SK-N-SH (cell line): ENCODE data around the gene ENOX1. TPM values are rescaled to one million over a fixed set of nuclear protein-coding genes. Genes with fewer than 3 reads are reported as not detected.

ENCODE experiments used
- CTCF ChIA-PET: fragments of 300-600, 350-600 bp; formaldehyde crosslinking; extraction: SDS; loops from one replicate; lab custom pipeline; 2021; lab: Yijun Ruan, JAX
- POLR2A ChIA-PET: fragments of 350-600 bp; sonication (Branson Sonifier 250); formaldehyde crosslinking; extraction: SDS; loops from one replicate; lab custom pipeline; 2020; ENCODE audit warnings: antibody characterized with exemption, inconsistent platforms; lab: Yijun Ruan, JAX
- DNase-seq: peaks from one replicate; pipeline ENCODE4 v3.0.0; 2012
- H2AFZ ChIP-seq: fragments of 200-600 bp; sonication (generic); 2 replicates; pipeline ENCODE4 v1.8.1; 2016; ENCODE audit warnings: antibody characterized with exemption, mild to moderate bottlenecking, low read depth
- H3F3A ChIP-seq: fragments of 200-600 bp; sonication (generic); replicated peaks from 2 replicates; pipeline ENCODE3; 2016; ENCODE audit warnings: antibody characterized with exemption, mild to moderate bottlenecking; ENCODE audit not compliant: insufficient read depth
- H3K27ac ChIP-seq, 2 experiments: fragments of 200-500 bp in 1 of 2; fragments of 200-600 bp in 1 of 2; sonication (Bioruptor generic) in 1 of 2; sonication (generic), shearing (Covaris generic) in 1 of 2; 2 replicates each; pipeline versions ENCODE4 v1.5.1 to v1.6.1; 2014 to 2016; ENCODE audit warnings: low read depth in 2 of 2, inconsistent platforms in 1 of 2, low read length in 1 of 2, mild to moderate bottlenecking in 1 of 2, mixed read lengths in 1 of 2
- H3K27me3 ChIP-seq: fragments of 200-600 bp; sonication (generic), shearing (Covaris generic); 2 replicates; pipeline ENCODE4 v1.6.1; 2016; ENCODE audit warnings: mixed run types; ENCODE audit not compliant: insufficient read depth
- H3K36me3 ChIP-seq, 2 experiments: fragments of 200-500 bp in 1 of 2; fragments of 200-600 bp in 1 of 2; sonication (Bioruptor generic) in 1 of 2; sonication (generic) in 1 of 2; replicated peaks in 1 of 2; 2 replicates each; pipeline versions ENCODE3 to v1.5.1; 2014 to 2016; ENCODE audit warnings: low read length in 1 of 2, mild to moderate bottlenecking in 1 of 2; ENCODE audit not compliant: insufficient read depth in 2 of 2, control insufficient read depth in 1 of 2
- H3K4me1 ChIP-seq, 2 experiments: fragments of 200-500 bp in 1 of 2; fragments of 200-600 bp in 1 of 2; sonication (Bioruptor generic) in 1 of 2; sonication (generic), shearing (Covaris generic) in 1 of 2; 2 replicates each; pipeline versions ENCODE4 v1.5.1 to v1.6.1; 2014 to 2016; ENCODE audit warnings: low read depth in 1 of 2, low read length in 1 of 2, mixed run types in 1 of 2; ENCODE audit not compliant: insufficient read depth in 2 of 2, control insufficient read depth in 1 of 2
- H3K4me2 ChIP-seq: fragments of 200-600 bp; sonication (generic), shearing (Covaris generic); 2 replicates; pipeline ENCODE4 v1.6.1; 2017; ENCODE audit warnings: mixed run types
- H3K4me3 ChIP-seq, 2 experiments: fragments of 200-500 bp in 1 of 2; fragments of 200-600 bp in 1 of 2; sonication (Bioruptor generic) in 1 of 2; sonication (generic), shearing (Covaris generic) in 1 of 2; 2 replicates each; pipeline versions ENCODE4 v1.5.1 to v1.8.1; 2014 to 2016; ENCODE audit warnings: low read depth in 2 of 2, inconsistent platforms in 1 of 2, low read length in 1 of 2, mild to moderate bottlenecking in 1 of 2, mixed read lengths in 1 of 2, moderate library complexity in 1 of 2
- H3K79me2 ChIP-seq: fragments of 200-600 bp; sonication (generic); 2 replicates; pipeline ENCODE4 v1.8.1; 2017; ENCODE audit warnings: mild to moderate bottlenecking; ENCODE audit not compliant: insufficient read depth
- H3K9ac ChIP-seq: fragments of 200-600 bp; sonication (generic); 2 replicates; pipeline ENCODE4 v1.6.1; 2017; ENCODE audit warnings: mixed run types
- H3K9me2 ChIP-seq: fragments of 200-600 bp; sonication (generic); 2 replicates; pipeline ENCODE4 v1.6.1; 2017; ENCODE audit warnings: mixed run types
- H3K9me3 ChIP-seq: fragments of 200-600 bp; sonication (generic); 2 replicates; pipeline ENCODE4 v1.6.1; 2017; ENCODE audit warnings: mixed run types, mild to moderate bottlenecking, moderate library complexity
- H4K20me1 ChIP-seq: fragments of 200-600 bp; sonication (generic); 2 replicates; pipeline ENCODE4 v1.6.1; 2017; ENCODE audit warnings: mild to moderate bottlenecking, mixed run types; ENCODE audit not compliant: insufficient read depth
- CTCF ChIP-seq: fragments of 200-600 bp; sonication (generic); IDR thresholded peaks from 2 replicates; pipeline ENCODE4 v1.6.1; 2017; ENCODE audit warnings: antibody characterized with exemption, mild to moderate bottlenecking, moderate library complexity
- ELF1 ChIP-seq: IDR thresholded peaks from 2 replicates; pipeline ENCODE4 v1.4.0; 2012
- EP300 ChIP-seq, 2 experiments: IDR thresholded peaks; 2 replicates each; pipeline versions ENCODE4 v1.4.0 to v1.6.1; 2012; ENCODE audit warnings: borderline replicate concordance in 1 of 2, low read depth in 1 of 2, low read length in 1 of 2
- EZH2phosphoT487 ChIP-seq: fragments of 200-600 bp; sonication (generic); IDR thresholded peaks from 2 replicates; pipeline ENCODE4 v1.6.1; 2017; ENCODE audit warnings: low read depth, mixed run types, mild to moderate bottlenecking, antibody characterized with exemption, moderate library complexity, borderline replicate concordance
- FOSL2 ChIP-seq: IDR thresholded peaks from 2 replicates; pipeline ENCODE4 v1.4.0; 2012; ENCODE audit warnings: low read depth, mild to moderate bottlenecking, moderate library complexity, borderline replicate concordance
- FOXJ3 ChIP-seq: sonication (generic); formaldehyde crosslinking; IDR thresholded peaks from 2 replicates; pipeline ENCODE4 v1.5.1; 2020; ENCODE audit warnings: mild to moderate bottlenecking, missing genetic modification reagents
- GABPA ChIP-seq: IDR thresholded peaks from 2 replicates; pipeline ENCODE4 v1.4.0; 2012; ENCODE audit warnings: low read depth, mild to moderate bottlenecking
- GATA2 ChIP-seq: sonication (generic); formaldehyde crosslinking; IDR thresholded peaks from 2 replicates; pipeline ENCODE4 v1.5.0; 2020; ENCODE audit warnings: mild to moderate bottlenecking, missing genetic modification reagents
- JUND ChIP-seq: IDR thresholded peaks from 2 replicates; pipeline ENCODE4 v1.4.0; 2012
- MXI1 ChIP-seq: IDR thresholded peaks from 2 replicates; pipeline ENCODE4 v1.6.1; 2012; ENCODE audit warnings: mild to moderate bottlenecking, low read depth, low read length, improper control_type of control experiment
- NRF1 ChIP-seq: IDR thresholded peaks from 2 replicates; pipeline ENCODE4 v1.6.1; 2012; ENCODE audit warnings: low read depth, mild to moderate bottlenecking, low read length
- POLR2AphosphoS5 ChIP-seq: IDR thresholded peaks from 2 replicates; pipeline ENCODE4 v1.6.1; 2012; ENCODE audit warnings: low read depth, low read length
- RCOR1 ChIP-seq: fragments of 150-350 bp; IDR thresholded peaks from 2 replicates; pipeline ENCODE4 v1.6.1; 2017; ENCODE audit warnings: antibody characterized with exemption, low read length
- REST ChIP-seq: IDR thresholded peaks from 2 replicates; pipeline ENCODE4 v1.6.1; 2012; ENCODE audit warnings: mild to moderate bottlenecking, low read depth, low read length, moderate library complexity
- RFX5 ChIP-seq: IDR thresholded peaks from 2 replicates; pipeline ENCODE4 v1.6.1; 2012; ENCODE audit warnings: mild to moderate bottlenecking, improper control_type of control experiment, low read length
- TEAD4 ChIP-seq: IDR thresholded peaks from 2 replicates; pipeline ENCODE4 v1.4.0; 2012; ENCODE audit warnings: mild to moderate bottlenecking, borderline replicate concordance; ENCODE audit not compliant: insufficient read depth
- YY1 ChIP-seq: IDR thresholded peaks from 2 replicates; pipeline ENCODE4 v1.4.0; 2012; ENCODE audit warnings: low read depth, mild to moderate bottlenecking
- WGBS: methylation state at CpG from one replicate; pipeline ENCODE4 v1.1.6; 2017; ENCODE audit warnings: low lambda C conversion rate; 5-methylcytosine and 5-hydroxymethylcytosine counted together
- polyA plus RNA-seq, 3 experiments: library from polyadenylated mRNA; depleted of rRNA; stranded (reverse); fragments of >200 nt; gene quantifications; 2 replicates each; pipeline ENCODE4 v1.2.3, GENCODE V29; 2012
- TF ChIP-seq, protein P1 (sequence below): IDR thresholded peaks from 2 replicates; pipeline ENCODE4; 2012
- TF ChIP-seq, protein P2 (sequence below): IDR thresholded peaks from 2 replicates; pipeline ENCODE4 v1.4.0; 2012; ENCODE audit warnings: low read depth, borderline replicate concordance

ENOX1 gene
- polyA plus RNA-seq, 1 of the 3 experiments (the other 2 are of a cell fraction), result 5.8 TPM

GRCh38 chr13:43204591-43204990, 582.2 kb downstream of the ENOX1 start (continued):
- TF ChIP-seq MXI1, result no peak

GRCh38 chr13:43203781-43204180, 583.0 kb downstream of the ENOX1 start:
- CTCF ChIA-PET, result interaction anchor here (2.4 kb wide), 1 partner anchor 9 kb away, joined by 7 read pairs; no protein-coding TSS in a partner anchor
- DNase-seq, result no peak

More at GRCh38 chr13:43203781-43204180, 583.0 kb downstream of the ENOX1 start:
- WGBS, result 69% methylated on average over 1 of the region's 1 CpG
- no peak for TF ChIP-seq NRF1
- TF ChIP-seq RFX5, result no peak
- no peak for TF ChIP-seq GABPA
- TF ChIP-seq, protein P1, sequence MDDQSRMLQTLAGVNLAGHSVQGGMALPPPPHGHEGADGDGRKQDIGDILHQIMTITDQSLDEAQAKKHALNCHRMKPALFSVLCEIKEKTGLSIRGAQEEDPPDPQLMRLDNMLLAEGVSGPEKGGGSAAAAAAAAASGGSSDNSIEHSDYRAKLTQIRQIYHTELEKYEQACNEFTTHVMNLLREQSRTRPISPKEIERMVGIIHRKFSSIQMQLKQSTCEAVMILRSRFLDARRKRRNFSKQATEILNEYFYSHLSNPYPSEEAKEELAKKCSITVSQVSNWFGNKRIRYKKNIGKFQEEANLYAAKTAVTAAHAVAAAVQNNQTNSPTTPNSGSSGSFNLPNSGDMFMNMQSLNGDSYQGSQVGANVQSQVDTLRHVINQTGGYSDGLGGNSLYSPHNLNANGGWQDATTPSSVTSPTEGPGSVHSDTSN, result no peak
- TF ChIP-seq YY1, result no peak
- TF ChIP-seq MXI1, result no peak
- no peak for TF ChIP-seq POLR2AphosphoS5
- no peak for TF ChIP-seq EP300 (IDR thresholded peaks at IDR 0.05; ENCODE audit: borderline replicate concordance in 1 of 2, low read depth in 1 of 2, low read length in 1 of 2)
- no peak for TF ChIP-seq EZH2phosphoT487
- no peak for TF ChIP-seq FOXJ3 (CRISPR knock-in tag)
- no peak for TF ChIP-seq ELF1
- TF ChIP-seq GATA2 (CRISPR knock-in tag), result no peak
- TF ChIP-seq FOSL2, result no peak
- no peak for TF ChIP-seq TEAD4
- TF ChIP-seq REST, result no peak
- TF ChIP-seq CTCF, result no peak
- TF ChIP-seq, protein P2, sequence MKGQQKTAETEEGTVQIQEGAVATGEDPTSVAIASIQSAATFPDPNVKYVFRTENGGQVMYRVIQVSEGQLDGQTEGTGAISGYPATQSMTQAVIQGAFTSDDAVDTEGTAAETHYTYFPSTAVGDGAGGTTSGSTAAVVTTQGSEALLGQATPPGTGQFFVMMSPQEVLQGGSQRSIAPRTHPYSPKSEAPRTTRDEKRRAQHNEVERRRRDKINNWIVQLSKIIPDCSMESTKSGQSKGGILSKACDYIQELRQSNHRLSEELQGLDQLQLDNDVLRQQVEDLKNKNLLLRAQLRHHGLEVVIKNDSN, result no peak
- no peak for TF ChIP-seq JUND
- no peak for TF ChIP-seq RCOR1
- TF ChIP-seq, all 33 proteins: peak for 0
- H3K9me3 ChIP-seq, result no peaks in the 10 kb centered on the region
- no peaks in the 10 kb centered on the region for H3K27me3 ChIP-seq
- no peaks in the 10 kb centered on the region for H3F3A ChIP-seq
- no peaks in the 10 kb centered on the region for H3K9me2 ChIP-seq
- H2AFZ ChIP-seq, result no peak overlapping the region
- H3K4me3 ChIP-seq, result no peak overlapping the region
- no peak overlapping the region for H3K27ac ChIP-seq
- no peaks in the 10 kb centered on the region for H3K36me3 ChIP-seq
- H3K9ac ChIP-seq, result no peak overlapping the region
- H4K20me1 ChIP-seq, result no peaks in the 10 kb centered on the region
- no peaks in the 10 kb centered on the region for H3K79me2 ChIP-seq
- no peak overlapping the region for H3K4me2 ChIP-seq
- POLR2A ChIA-PET, result no interaction called here
- no peaks in the 10 kb centered on the region; a peak in 1 of 4 replicates for H3K4me1 ChIP-seq
